Cardiac fibroblast (primary cell): ENCODE results near the gene DSG3.
A peak's percentile ranks its signal among the peaks of the same experiment; 100 is the strongest.

Experiments used
- DNase-seq, 2 donors: peaks; one replicate each; pipeline versions ENCODE4 v3.0.0 to v3.0.0-alpha.2; 2010; ENCODE audit warnings: low read depth in 2 of 2
- H3K4me3 ChIP-seq, 2 donors: replicated peaks in 1 of 2; 1 replicate in 1 of 2; 2 replicates in 1 of 2; pipeline ENCODE4 v1.5.1; 2011; ENCODE audit warnings: low read depth in 2 of 2, low read length in 2 of 2, mild to moderate bottlenecking in 2 of 2, moderate library complexity in 1 of 2
- CTCF ChIP-seq: IDR thresholded peaks from one replicate; pipeline ENCODE4 v1.5.1; 2011; ENCODE audit warnings: low read depth, mild to moderate bottlenecking, low read length, inconsistent platforms

Gene DSG3

DNA sequence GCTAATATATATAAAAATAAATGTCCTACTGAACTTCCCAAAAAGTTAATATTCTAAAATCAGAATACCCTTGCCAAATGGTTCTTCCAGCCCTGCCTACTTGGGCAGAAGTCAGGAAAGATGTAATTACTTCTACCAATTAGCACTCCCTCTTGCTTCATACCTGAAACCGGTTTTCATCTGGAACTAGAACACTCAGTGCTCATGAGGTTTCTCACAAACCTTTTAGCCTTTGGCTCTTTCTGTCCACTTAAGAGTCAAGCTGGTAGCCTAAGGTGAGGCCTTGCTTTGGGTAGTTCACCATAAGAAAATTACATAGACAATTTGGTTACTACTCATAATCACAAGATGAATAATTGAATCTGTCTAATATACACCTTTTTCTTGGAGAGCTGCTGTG, 4.1 kb downstream of the DSG3 start:
- no peak for TF ChIP-seq CTCF
- DNase-seq = no peak
- no peak overlapping the region for H3K4me3 ChIP-seq

DNA sequence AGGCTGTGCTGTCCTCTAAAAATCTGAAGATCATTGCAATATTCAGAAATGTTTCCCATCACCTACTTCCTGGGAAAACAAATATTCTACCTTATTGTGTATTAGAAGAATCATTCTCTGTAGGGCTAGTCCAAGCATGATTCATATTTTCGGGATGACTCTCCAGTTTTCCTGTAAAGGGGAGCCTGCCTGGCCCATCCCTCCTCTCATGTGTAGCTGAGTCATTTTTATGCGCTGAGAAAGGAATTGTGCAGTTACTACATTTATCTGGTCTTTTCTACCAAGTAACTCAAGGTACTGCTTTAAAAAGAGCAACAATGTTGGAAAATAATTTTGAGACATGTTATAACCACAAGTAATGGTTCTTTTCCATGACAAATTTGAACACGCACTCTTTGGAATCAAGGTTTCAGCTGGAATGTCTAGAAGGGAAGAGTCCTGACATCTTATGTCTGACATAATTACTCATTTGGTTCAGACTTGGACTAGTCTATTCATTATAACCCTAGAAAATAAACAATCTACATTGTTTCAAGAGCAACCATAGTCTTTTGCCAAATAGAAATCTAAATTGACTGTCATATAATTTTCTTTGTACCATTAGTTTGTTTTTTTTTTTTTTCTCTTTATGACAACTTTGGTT, 6.6 kb downstream of the DSG3 start:
- TF ChIP-seq CTCF = no peak
- peak; percentile 67 to 77 for DNase-seq
- H3K4me3 ChIP-seq = no peak overlapping the region

DNA sequence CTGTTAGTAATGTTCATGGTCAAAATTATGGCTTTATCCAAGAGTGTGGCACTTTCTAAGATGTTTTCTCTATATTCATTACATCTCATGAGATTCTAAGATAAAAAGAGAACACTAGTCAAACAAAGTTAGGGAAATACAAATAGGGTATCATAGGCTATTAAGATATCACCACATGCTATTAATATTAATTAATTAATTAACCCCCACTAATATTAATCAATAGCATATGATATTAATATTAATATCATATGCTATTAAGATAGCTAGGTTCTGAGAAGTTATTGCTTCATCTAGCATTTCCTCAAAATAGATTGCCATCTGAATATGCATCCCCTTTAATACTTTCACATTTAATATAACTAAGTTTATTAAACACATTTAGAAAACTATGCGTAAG, 22.1 kb downstream of the DSG3 start:
- no peak overlapping the region for H3K4me3 ChIP-seq
- no peak for TF ChIP-seq CTCF
- DNase-seq = no peak

- DNase-seq = no peak
- TF ChIP-seq CTCF = no peak
Measured at GRCh38 chr18:31478688-31479087, 31.1 kb downstream of the DSG3 start.

GRCh38 chr18:31482051-31482450, 34.5 kb downstream of the DSG3 start:
- DNase-seq = no peak
- no peak for TF ChIP-seq CTCF
- no peak overlapping the region for H3K4me3 ChIP-seq

More at GRCh38 chr18:31478688-31479087, 31.1 kb downstream of the DSG3 start:
- no peak overlapping the region for H3K4me3 ChIP-seq

DNA sequence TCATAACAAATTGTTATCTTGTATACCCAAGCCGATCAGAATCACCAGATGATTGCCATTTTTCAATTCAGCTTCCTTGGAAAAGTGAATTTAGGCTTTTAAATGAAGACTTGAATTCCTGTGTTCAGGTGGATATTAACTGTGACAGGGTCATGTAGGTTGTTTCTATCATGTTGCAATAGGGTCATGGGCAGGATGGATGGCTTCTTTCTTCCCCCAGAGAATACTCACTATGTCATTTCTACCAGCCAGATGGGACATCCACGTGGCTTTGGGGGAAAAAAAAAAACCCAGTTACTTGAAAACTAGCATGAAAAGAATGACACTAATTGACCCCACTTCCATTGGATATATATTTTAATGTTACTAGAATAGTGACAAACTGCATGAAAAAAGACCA, 35.9 kb downstream of the DSG3 start:
- no peak overlapping the region for H3K4me3 ChIP-seq
- no peak for TF ChIP-seq CTCF
- DNase-seq = no peak

- no peak for TF ChIP-seq CTCF
- H3K4me3 ChIP-seq = no peak overlapping the region
- no peak for DNase-seq
Measured at GRCh38 chr18:31484461-31484860, 36.9 kb downstream of the DSG3 start.
